Loucy (cell line): ENCODE data around the gene LBHD2.

ENCODE experiments used
- H2AFZ ChIP-seq: fragments of 200-600 bp; sonication (generic); 2 replicates; pipeline ENCODE4 v1.6.0; 2016; ENCODE audit warnings: antibody characterized with exemption, mild to moderate bottlenecking, low read length, moderate library complexity
- H3F3A ChIP-seq: fragments of 200-600 bp; 2 replicates; pipeline ENCODE4 v1.6.0; 2016; ENCODE audit warnings: antibody characterized with exemption, low read depth, mild to moderate bottlenecking
- H3K27me3 ChIP-seq: fragments of 200-600 bp; sonication (generic); 2 replicates; pipeline ENCODE4 v1.6.1; 2014; ENCODE audit warnings: low read length, mild to moderate bottlenecking; ENCODE audit not compliant: insufficient read depth, poor library complexity, severe bottlenecking
- H3K36me3 ChIP-seq: fragments of 200-600 bp; sonication (generic); 2 replicates; pipeline ENCODE4 v1.6.1; 2016; ENCODE audit warnings: low read length; ENCODE audit not compliant: insufficient read depth
- H3K4me1 ChIP-seq: fragments of 200-600 bp; sonication (generic); 2 replicates; pipeline ENCODE4 v1.5.1; 2014; ENCODE audit warnings: low read length, mild to moderate bottlenecking; ENCODE audit not compliant: insufficient read depth, poor library complexity, severe bottlenecking
- H3K4me2 ChIP-seq: fragments of 200-600 bp; sonication (generic); 2 replicates; pipeline ENCODE4 v1.6.0; 2014; ENCODE audit warnings: antibody characterized with exemption, low read length, low read depth, mild to moderate bottlenecking; ENCODE audit not compliant: poor library complexity, severe bottlenecking
- H3K4me3 ChIP-seq: fragments of 200-600 bp; sonication (generic); 2 replicates; pipeline ENCODE4 v1.5.1; 2014; ENCODE audit warnings: low read length, mild to moderate bottlenecking, mixed read lengths; ENCODE audit not compliant: poor library complexity, severe bottlenecking
- H3K79me2 ChIP-seq: fragments of 200-600 bp; sonication (generic); 2 replicates; pipeline ENCODE4 v1.6.1; 2014; ENCODE audit warnings: low read length; ENCODE audit not compliant: insufficient read depth
- H3K9ac ChIP-seq: fragments of 200-600 bp; sonication (generic); 2 replicates; pipeline ENCODE4 v1.6.0; 2014; ENCODE audit warnings: mild to moderate bottlenecking, low read depth, low read length, moderate library complexity; ENCODE audit not compliant: poor library complexity, severe bottlenecking
- H3K9me2 ChIP-seq: fragments of 200-600 bp; sonication (generic); replicated peaks from 2 replicates; pipeline ENCODE4 v1.6.1; 2016; ENCODE audit warnings: low read depth, low read length, mixed read lengths
- H3K9me3 ChIP-seq: fragments of 200-600 bp; sonication (generic); 2 replicates; pipeline ENCODE4 v1.6.1; 2014; ENCODE audit warnings: mild to moderate bottlenecking, antibody characterized with exemption, low read length, low read depth; ENCODE audit not compliant: insufficient read depth
- H4K20me1 ChIP-seq: fragments of 200-600 bp; sonication (generic); 2 replicates; pipeline ENCODE4 v1.6.0; 2014; ENCODE audit warnings: antibody characterized with exemption, low read length, mild to moderate bottlenecking; ENCODE audit not compliant: insufficient read depth, poor library complexity, severe bottlenecking
- EZH2phosphoT487 ChIP-seq: fragments of 200-600 bp; IDR thresholded peaks from 2 replicates; pipeline ENCODE4 v1.6.1; 2018; ENCODE audit warnings: antibody characterized with exemption, mild to moderate bottlenecking, moderate library complexity, borderline replicate concordance
- TF ChIP-seq, protein P1 (sequence below): fragments of 200-600 bp; sonication (generic); conservative IDR thresholded peaks from 2 replicates; pipeline ENCODE4 v1.5.1; 2014; ENCODE audit warnings: mild to moderate bottlenecking, antibody characterized with exemption, low read length

The LBHD2 gene

DNA sequence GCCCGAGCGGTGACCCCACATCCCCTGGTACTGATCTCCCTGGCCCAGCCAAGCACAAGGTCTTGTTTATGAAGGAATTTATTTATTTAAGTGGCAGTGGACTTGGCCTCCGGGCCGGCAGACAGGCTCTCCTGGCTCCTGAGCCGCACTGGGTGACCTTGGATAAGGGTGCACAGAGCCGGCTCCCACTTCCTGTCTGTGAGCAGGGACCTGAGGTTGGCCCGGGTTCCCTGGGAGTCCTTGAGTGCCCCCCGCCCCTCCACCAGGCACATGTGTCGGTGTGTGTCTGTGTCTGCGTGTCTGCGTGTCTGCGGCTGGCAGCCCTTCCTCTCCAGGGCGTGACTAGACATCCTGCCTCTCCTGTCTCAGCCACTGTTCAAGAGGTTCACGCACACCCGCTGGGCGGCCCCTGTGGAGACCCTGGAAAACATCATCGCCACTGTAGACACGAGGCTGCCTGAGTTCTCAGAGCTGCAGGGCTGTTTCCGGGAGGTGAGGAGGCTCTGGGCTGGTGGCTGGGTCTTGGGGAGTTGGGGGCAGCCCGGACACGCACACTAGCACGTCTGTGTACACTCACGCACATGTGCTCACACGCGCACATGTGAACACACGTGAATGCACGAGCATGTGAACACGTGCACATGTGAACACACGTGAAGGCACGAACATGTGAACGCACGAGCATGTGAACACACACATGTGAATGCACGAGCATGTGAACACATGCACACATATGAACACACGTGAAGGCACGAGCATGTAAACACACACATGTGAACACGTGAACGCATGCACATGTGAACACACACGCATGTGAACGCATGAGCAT lies 48.6 kb downstream of the LBHD2 start:
- Histone ChIP-seq H3K79me2 (no peaks in the 10 kb centered on the region), H3K4me2 (no peak overlapping the region), H3K36me3 (no peaks in the 10 kb centered on the region), H3K9ac (no peak overlapping the region), H4K20me1 (no peaks in the 10 kb centered on the region), H3K4me3 (no peak overlapping the region), H3K9me2 (no peaks in the 10 kb centered on the region), H3K4me1 (no peaks in the 10 kb centered on the region), H3F3A (no peaks in the 10 kb centered on the region), H3K27me3 (no peaks in the 10 kb centered on the region), H3K9me3 (no peaks in the 10 kb centered on the region), H2AFZ (no peak overlapping the region)
- TF ChIP-seq, protein P1, sequence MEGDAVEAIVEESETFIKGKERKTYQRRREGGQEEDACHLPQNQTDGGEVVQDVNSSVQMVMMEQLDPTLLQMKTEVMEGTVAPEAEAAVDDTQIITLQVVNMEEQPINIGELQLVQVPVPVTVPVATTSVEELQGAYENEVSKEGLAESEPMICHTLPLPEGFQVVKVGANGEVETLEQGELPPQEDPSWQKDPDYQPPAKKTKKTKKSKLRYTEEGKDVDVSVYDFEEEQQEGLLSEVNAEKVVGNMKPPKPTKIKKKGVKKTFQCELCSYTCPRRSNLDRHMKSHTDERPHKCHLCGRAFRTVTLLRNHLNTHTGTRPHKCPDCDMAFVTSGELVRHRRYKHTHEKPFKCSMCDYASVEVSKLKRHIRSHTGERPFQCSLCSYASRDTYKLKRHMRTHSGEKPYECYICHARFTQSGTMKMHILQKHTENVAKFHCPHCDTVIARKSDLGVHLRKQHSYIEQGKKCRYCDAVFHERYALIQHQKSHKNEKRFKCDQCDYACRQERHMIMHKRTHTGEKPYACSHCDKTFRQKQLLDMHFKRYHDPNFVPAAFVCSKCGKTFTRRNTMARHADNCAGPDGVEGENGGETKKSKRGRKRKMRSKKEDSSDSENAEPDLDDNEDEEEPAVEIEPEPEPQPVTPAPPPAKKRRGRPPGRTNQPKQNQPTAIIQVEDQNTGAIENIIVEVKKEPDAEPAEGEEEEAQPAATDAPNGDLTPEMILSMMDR, result no peak
- no peak for TF ChIP-seq EZH2phosphoT487

DNA sequence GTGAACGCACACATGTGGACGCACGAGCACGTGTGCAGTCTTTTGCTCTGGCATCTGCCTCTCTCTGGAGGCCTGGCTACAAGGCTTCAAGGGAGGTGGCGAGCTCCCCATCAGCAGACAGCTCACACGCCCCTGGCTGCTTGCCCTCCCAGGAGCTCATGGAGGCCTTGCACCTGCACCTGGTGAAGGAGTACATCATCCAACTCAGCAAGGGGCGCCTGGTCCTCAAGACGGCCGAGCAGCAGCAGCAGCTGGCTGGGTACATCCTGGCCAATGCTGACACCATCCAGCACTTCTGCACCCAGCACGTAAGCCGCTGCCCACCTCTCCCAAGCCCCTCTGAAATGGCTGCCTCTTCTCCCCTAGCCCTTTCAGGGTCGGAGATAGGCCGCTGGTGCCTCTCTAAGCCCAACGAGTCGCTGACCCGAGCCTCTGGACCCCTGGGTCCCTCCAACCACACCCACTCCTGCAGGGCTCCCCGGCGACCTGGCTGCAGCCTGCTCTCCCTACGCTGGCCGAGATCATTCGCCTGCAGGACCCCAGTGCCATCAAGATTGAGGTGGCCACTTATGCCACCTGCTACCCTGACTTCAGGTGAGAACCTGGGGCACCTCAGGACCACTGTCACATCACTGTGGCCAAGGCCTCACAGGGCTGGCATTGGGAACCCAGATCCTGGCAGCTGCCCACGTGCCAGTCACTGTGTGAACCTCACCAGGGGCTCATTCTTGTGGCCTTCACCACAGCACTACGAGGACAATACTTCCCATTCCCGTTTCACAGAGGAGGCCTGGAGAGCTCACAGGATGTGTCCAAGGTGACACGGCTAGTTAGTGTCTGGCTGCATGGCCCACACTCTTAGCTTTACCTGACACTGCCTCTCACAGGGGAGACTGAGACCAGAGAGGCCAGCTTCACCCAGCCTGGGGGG lies 49.5 kb downstream of the LBHD2 start:
- Histone ChIP-seq H4K20me1 (no peaks in the 10 kb centered on the region), H3K27me3 (no peaks in the 10 kb centered on the region), H3K4me3 (no peak overlapping the region), H3K9me2 (no peaks in the 10 kb centered on the region), H3K9ac (no peak overlapping the region), H3K4me2 (no peak overlapping the region), H2AFZ (no peak overlapping the region), H3K79me2 (no peaks in the 10 kb centered on the region), H3F3A (no peaks in the 10 kb centered on the region), H3K4me1 (no peaks in the 10 kb centered on the region), H3K9me3 (no peaks in the 10 kb centered on the region), H3K36me3 (no peaks in the 10 kb centered on the region)
- TF ChIP-seq EZH2phosphoT487, result no peak
- TF ChIP-seq, protein P1, result no peak

DNA sequence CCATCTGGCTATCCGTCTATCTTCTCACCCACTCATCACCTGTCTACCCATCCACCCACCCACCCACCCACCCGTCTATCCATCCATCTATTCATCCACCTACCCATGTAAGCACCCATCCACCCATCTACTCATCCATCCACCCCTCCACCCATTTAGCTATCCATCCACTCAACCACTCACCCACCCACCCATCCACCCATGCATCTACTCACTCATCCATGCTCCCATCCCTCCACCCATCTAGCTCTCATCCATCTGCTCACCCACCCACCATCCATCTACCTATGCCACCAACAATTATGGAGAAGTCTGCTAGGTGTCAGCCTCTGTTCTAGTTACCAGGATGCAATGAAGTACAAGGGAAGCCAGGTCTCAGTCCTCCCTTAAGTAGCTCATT lies 50.4 kb downstream of the LBHD2 start:
- Histone ChIP-seq H3K9ac (no peak overlapping the region), H3K4me3 (no peak overlapping the region), H3K4me1 (no peaks in the 10 kb centered on the region), H3K4me2 (no peak overlapping the region), H3K27me3 (no peaks in the 10 kb centered on the region), H3F3A (no peaks in the 10 kb centered on the region), H3K9me3 (no peaks in the 10 kb centered on the region), H2AFZ (no peak overlapping the region), H3K9me2 (no peaks in the 10 kb centered on the region), H4K20me1 (no peaks in the 10 kb centered on the region), H3K79me2 (no peaks in the 10 kb centered on the region), H3K36me3 (no peaks in the 10 kb centered on the region)
- TF ChIP-seq, protein P1, result no peak
- TF ChIP-seq EZH2phosphoT487, result no peak
